ENCODE results near the gene HACL1.

HACL1 gene

GRCh38 chr3:15514663-15515340 is 86.6 kb downstream of the HACL1 start:
- no peak for TF ChIP-seq POLR2A (IDR thresholded peaks at IDR 0.05; ENCODE audit: low read depth, low read length)
- no peak for DNase-seq (ENCODE audit: insufficient read length, low spot score)
- FAIRE-seq, result no peak

- TF ChIP-seq POLR2A (IDR thresholded peaks at IDR 0.05; ENCODE audit: low read depth, low read length), result no peak
- no peak for FAIRE-seq
- DNase-seq (ENCODE audit: insufficient read length, low spot score), result no peak
Measured at GRCh38 chr3:15513810-15514662, 87.3 kb downstream of the HACL1 start.

GRCh38 chr3:15513116-15513515 is 88.3 kb downstream of the HACL1 start:
- DNase-seq (ENCODE audit: insufficient read length, low spot score), result no peak
- FAIRE-seq, result no peak
- no peak for TF ChIP-seq POLR2A (IDR thresholded peaks at IDR 0.05; ENCODE audit: low read depth, low read length)

GRCh38 chr3:15512166-15512565 is 89.2 kb downstream of the HACL1 start:
- DNase-seq (ENCODE audit: insufficient read length, low spot score) (no peak), FAIRE-seq (no peak)
- TF ChIP-seq POLR2A (IDR thresholded peaks at IDR 0.05; ENCODE audit: low read depth, low read length), result no peak

GRCh38 chr3:15511156-15511555 is 90.2 kb downstream of the HACL1 start:
- DNase-seq (ENCODE audit: insufficient read length, low spot score) (no peak), FAIRE-seq (no peak)
- TF ChIP-seq POLR2A (IDR thresholded peaks at IDR 0.05; ENCODE audit: low read depth, low read length), result no peak

Data from H54 (cell line).